Neural cell (in vitro differentiated cells): Measurements from ENCODE around the gene SLC45A1.

Experiments used
- CTCF ChIP-seq: fragments of 450-650 bp; IDR thresholded peaks from 2 replicates; pipeline ENCODE4 v1.5.1; 2014; ENCODE audit warnings: antibody characterized with exemption, mild to moderate bottlenecking, moderate library complexity; ENCODE audit not compliant: poor library complexity, severe bottlenecking
- EP300 ChIP-seq: fragments of 450-650 bp; conservative IDR thresholded peaks from 2 replicates; pipeline ENCODE4 v1.6.1; 2014; ENCODE audit warnings: antibody characterized with exemption, mild to moderate bottlenecking, moderate library complexity; ENCODE audit not compliant: poor library complexity, severe bottlenecking
- EZH2 ChIP-seq: fragments of 200-600, 300-800 bp; shearing (Covaris generic), sonication (generic); IDR thresholded peaks from 2 replicates; pipeline ENCODE4 v1.6.1; 2014; ENCODE audit warnings: antibody characterized with exemption, low read length, borderline replicate concordance, mild to moderate bottlenecking; ENCODE audit not compliant: insufficient read depth, poor library complexity, severe bottlenecking
- MXI1 ChIP-seq: fragments of 450-650 bp; conservative IDR thresholded peaks from 2 replicates; pipeline ENCODE4 v1.6.1; 2014; ENCODE audit warnings: antibody characterized with exemption, mild to moderate bottlenecking; ENCODE audit not compliant: poor library complexity, severe bottlenecking
- POLR2AphosphoS5 ChIP-seq: IDR thresholded peaks from 2 replicates; pipeline ENCODE4 v1.6.1; 2012
- RAD21 ChIP-seq: fragments of 450-650 bp; conservative IDR thresholded peaks from 2 replicates; pipeline ENCODE4 v1.6.1; 2014; ENCODE audit warnings: antibody characterized with exemption, mild to moderate bottlenecking, moderate library complexity
- TAF1 ChIP-seq: IDR thresholded peaks from 2 replicates; pipeline ENCODE4 v1.6.1; 2012; ENCODE audit warnings: low read depth

GRCh38 chr1:8342325-8342724 is 24.4 kb downstream of the SLC45A1 start:
- TF ChIP-seq TAF1: no peak
- no peak for TF ChIP-seq CTCF
- TF ChIP-seq EP300: no peak
- TF ChIP-seq MXI1: no peak
- TF ChIP-seq RAD21: no peak
- no peak for TF ChIP-seq POLR2AphosphoS5
- TF ChIP-seq EZH2: no peak
